Right renal cortex interstitium (tissue), 3 donors: ENCODE measurements around the gene AREL1. TPM values are rescaled to one million over a fixed set of nuclear protein-coding genes. Genes with fewer than 3 reads are reported as not detected.
A peak's percentile ranks its signal among the peaks of the same experiment; 100 is the strongest.

Experiments
- DNase-seq, 3 donors: peaks; one replicate each; pipeline ENCODE4 v3.0.0-alpha.2; 2013; ENCODE audit warnings: low read depth in 3 of 3, low spot score in 2 of 3
- polyA plus RNA-seq, 3 donors: library from polyadenylated mRNA; unstranded; fragments of 120-200 nt; gene quantifications; one replicate each; pipeline ENCODE4 v1.2.1, GENCODE V29; 2013; ENCODE audit not compliant: insufficient read length in 3 of 3

The AREL1 gene
- polyA plus RNA-seq, 3 donors = 33.7 to 40.4 (median 38.5) TPM

DNA sequence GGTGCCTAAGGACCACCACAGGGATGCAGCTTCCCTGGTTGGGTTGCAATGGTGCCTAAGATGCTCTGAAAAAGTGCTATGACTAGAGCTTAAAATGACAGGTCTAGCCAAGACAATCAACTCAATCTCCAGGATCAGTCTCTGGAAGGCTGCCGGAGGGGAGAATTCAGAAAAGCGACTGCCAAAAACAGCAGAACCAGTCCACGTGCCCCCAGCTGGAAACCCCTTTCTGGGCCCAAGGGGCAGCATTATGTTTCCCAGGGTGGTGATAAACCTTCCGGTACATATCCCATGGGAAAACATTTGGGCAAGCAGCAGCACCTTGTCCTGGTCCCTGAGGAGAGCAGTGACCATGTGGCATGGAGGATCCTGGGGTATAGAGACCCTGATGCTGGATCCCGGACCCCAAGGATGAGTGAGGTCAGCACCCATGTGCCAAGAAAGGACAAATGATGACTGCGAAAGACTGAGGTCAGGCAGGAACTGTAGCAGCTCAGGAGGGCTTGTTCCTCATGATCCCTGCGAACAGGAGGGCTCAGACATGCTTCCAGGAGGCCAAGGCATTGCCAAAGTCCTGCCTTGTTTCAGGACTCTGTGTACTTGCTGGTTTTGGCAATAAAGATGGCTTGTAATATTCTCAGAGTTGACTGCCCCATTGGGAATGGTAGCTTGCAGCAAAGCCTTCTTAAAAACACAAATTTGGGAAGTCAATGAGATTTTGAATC, 51.0 kb downstream of the AREL1 start:
- DNase-seq = no peak

DNA sequence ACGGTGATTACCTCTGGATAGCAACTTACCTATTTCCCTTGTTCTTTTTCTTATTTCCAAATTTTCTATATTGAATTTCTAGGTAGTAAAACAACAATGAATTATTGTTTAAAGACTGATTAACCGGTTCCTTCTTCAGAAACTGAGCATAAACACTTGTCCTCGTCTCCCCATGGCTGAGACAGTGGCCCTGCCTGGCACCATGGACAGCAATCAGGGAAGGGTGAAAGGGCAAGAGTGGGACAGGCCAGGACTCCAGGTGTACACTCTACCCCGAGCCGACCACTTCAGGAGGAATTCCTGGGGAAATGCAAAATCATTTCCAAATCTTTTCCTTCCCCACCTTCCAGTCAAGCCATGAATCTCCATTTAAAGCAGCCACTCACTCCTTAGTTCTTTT, 52.0 kb downstream of the AREL1 start:
- DNase-seq = no peak

DNA sequence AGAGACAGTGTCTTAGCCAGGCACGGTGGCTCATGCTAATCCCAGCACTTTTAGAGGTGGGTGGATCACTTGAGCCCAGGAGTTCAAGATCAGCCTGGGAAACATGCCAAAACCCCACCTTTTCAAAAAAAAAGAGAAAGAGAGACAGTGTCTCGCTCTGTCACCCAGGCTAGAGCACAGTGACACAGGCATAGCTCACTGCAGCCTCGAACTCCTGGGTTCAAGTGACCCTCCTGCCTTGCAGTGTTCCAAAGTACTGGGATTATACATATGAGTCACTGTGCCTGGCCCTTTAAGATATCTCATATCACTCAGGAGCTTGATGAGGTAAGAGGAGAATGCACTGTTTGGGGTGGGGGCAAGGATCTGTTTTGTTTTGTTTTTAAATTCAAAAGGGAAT, 52.7 kb downstream of the AREL1 start:
- no peak for DNase-seq

DNA sequence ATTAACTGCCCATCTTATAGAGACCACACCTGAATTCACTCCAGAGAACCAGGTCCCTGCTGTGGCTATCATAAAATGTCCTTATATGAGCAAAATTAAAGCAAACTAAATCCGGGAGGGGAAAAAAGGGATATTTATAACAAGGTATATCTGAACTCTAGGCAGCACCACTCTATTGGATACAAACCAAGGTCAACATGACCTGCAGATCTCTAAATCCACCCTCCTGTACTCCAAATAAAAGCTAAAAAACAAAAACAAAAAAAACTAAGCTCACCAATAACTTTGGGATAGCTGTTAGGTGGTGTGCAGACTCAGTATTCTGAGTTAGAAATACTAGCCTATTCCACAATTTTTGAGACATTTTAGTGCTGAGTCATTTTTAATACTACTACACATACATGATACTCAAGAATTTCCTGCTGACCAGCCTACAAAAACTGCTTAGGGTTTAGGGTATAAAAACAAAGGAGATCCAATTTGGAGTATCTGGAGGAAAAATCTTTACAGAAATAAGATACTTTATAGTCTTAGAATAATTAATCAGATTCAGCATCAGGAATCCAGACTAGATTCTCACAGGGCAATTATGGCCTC, 54.2 kb downstream of the AREL1 start:
- DNase-seq = no peak

DNA sequence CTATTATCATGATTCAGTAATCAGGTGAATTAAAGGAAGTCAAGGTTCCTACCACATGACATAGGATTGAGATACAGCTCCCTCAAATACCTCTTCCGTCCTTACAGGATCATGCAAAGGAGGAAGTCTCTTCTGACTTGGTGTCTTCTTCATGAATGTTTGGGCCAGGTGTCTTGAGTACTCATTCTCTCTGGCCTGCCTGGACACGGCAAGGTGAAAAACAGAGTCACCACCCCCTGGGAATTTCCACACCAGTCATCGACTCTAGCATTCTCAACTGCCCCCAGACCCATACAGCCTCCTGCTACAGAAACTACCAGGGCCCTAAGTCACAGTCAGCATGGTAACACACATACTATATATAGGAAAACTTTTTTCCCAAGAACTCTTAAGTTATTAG, 55.9 kb downstream of the AREL1 start:
- DNase-seq = no peak

DNA sequence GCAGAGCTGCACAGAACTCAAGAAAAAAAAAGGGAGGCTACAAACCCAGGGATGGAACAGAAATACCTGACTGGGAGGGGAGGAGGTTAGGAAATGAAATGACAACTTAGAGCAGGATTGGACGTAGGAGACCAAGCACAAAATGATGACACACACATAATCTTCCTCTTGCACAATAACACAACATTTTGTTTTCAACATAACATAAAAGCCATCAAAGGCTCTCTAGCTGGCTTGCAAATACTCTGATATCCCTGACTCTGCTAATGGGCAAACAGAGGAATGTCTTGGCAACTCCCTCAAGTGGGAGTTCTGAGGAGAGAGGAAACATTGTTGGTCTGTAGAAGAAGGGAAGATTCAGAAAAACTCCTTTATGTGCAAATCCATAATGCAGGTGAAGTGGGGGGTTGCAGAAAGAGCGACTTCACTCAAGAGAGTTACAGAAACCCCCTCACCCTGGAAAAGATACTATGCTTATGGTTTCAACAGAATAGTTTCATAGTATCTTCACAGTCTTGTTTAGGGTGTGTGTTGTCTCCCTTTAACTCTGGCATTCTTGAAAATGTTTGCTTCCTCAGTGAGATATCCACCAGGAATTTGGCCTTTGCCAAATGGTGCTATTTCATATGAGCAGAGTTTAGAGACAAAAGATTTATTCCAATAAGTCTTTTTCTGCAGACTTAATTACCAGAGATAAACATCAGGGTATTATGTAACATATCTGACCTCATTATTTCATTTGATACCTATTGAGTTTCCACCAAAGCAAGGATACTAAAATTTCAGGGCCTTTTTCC, 57.1 kb downstream of the AREL1 start:
- DNase-seq = no peak

DNA sequence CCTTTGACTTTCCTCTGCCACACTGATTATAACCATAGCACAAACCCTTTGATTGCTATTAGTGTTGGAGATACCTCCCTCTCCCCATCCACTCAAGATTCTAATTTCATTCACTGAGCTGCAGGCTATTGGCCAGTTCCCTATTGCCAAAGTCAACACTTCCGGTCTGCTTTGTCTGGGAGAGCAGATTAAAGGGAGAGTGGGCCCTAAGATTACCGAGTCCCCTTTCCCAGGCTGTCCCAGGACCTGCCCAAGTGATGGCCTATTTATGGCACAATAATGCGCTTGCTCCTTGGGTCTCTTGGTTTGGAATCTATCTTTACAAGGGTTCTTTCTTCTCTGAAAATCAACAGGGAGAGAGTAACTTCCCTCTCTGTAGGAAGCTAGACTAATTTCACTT, 57.9 kb downstream of the AREL1 start:
- no peak for DNase-seq

DNA sequence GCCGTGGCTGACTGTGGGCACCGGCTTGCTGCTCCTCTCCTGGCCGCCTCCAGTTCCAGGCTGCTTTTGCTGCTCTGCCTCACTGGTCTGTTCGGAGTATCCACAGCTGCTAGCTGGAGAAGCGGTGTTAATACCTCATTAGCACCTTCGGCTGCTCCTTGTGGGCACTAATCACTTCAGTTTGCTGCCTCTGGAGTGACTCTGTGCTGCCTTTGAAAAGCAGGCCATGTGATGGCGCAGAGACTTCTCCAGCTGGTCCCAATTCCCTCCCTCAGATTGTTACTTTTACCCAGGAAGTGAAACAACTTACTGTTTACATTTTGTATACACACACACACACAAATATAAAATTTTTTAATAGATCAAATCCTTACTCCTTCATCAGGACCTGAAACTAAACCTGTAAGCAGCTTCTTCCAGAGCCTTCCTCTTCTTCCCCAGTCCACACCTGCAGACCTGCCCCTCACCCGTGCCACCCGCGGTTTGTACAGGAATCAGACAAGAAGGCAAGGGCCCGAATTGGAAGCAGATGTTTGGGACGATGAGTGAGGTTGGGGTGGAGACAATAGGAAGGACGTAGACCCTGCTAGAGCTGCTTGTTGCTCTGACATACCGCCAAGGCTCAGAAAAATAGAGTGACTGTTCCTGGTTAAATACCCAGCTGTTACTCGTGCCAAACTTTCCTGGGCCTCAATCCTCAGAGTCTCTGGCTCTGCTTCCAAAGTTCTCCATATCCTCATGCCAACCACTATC, 59.3 kb downstream of the AREL1 start:
- no peak for DNase-seq

DNA sequence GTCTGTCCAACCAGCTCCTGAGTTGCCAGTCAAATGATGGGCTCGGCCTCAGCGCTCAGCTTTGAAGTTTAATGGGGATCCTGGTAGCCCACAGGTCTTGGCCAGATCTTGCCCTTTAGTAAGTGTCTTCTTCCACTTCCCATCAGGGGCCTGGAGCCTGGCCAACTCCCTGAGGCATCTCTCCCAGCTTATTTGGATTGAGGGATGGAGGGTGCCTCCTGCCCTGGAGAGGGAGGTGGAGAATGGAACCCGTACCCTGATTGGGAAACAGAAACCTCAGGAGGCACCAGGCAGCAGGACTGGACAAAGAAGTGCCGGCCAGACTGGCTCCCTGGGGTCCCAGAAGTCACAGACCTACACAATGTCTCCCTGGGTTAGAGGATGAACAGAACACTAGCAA, 60.3 kb downstream of the AREL1 start:
- no peak for DNase-seq

DNA sequence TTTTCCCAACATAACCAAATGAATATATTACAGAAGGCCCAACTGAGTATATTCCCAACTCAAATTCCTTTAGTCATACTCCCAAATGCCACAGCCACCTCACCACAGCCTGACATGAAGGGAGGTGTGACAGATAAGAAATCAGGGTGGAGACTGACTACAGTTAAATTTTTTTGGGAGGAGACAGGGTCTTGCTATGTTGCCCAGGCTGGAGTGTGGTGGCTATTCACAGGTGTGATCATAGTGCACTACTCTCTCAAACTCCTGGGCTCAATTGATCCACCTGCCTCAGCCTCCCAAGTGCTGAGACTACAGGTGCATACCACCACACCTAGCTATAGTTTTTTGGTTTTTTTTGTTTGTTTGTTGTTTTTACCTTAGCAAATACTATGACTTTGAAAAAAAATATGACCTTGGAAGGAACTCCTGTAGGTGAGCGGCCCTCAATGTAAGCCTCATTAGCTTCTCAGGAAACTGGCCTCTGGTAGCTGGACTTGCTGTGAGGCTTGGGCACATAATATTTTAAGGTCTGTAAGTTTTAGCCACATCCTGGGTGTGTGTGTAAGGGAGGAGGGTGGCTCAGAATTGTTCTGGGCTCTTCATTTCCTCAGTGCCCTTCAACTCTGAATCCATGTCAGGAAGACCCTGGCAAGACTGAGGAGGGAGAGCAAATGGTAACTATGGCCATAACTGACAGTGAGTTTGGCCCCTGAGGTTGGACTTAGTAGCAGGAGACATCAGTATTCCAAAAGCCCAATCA, 61.8 kb downstream of the AREL1 start:
- DNase-seq = no peak

DNA sequence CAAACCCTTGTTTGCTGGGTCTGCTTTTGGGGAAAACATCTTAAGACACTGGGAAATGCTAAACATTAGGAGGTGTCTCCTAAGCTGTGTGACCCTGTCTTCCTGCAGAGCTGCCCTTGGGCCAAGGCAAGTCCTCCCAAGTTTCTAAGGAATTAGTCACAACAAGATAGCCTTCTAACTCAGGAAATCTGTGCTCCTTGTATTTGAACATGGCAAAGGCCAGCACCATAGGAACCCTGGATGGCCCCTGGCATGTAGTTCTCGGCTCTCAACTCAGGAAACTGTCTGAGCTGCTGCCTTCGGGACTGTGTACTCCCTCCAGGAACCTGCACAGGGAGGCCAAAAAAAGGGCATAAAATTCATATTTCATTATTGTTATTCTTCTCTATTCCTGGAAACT, 63.2 kb downstream of the AREL1 start:
- no peak for DNase-seq

DNA sequence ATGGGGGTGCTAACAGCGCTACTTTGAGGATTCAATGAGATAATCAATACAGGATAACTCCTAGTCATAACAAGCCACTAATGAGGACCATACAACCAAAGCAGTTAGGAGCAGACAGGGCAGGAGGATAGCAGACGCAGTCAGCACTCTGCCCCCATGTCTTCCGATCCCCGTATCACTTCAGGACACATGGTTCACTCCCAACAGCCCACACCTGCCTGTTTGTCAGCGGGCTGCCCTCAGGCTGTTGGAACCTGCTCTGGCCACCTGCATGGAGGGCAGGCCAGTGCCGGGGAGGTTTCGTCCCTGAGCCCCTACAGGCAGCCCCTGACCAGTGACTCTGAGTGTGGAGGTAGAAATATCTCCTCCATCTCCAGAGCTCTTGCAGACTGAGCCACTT, 63.7 kb downstream of the AREL1 start:
- no peak for DNase-seq

DNA sequence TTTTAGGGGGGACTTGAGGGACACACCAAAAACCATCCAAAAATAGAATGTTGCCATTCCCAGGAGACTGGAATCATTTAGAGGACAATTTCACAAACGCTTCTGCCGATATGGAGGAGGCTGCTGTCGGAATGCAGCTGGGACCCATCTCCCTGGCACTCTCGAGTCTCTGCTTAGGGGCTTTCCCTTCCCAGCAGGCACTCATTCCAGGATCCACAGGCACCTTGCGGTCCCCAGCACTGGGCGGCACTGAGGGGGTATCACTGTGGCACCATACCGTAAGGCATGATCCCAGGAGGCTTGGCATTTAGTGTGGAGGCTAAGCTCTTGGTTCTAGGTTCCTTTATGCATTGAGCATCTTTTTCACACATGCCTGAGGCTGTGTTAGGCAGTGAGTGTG, 64.3 kb downstream of the AREL1 start:
- no peak for DNase-seq

DNA sequence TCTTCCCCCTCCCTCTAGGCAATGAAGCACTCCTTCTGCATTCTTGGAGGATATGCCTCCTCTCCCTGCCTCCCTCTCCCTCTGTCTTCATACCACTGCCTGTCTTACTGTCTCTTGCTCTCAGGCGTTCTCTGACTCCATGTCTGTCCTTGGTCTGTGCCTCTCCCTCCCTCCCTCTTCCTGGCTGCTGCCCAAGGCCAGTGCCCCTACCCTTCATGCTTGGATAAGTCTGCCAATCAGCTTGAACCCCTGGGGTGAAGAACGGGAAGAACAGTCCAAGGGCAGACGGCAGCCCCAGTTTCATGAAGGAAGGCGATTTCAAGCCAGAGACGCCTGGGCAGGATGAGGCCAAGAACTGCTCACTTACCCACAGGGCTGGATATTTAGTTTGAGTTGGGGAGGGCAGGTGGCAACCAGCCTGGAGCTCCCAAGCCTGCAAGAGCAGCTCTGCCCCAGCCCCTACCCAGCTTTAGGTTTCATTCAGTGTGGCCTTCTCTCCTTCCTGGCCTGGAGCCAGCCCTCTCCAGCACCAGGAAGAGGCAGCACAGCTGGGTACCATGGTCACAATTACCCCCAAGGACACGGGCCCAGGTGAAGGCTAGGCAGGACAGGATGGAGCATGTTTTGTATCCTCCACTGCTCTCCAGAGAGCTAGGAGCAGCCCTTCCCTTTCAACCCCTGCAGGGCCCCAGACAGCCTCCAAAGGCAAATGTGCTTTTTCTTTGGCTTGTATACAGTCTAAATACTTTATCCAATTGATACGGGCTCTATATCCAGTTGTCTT, 65.0 kb downstream of the AREL1 start:
- DNase-seq = peak in 1 of 3 donors; percentile 15

DNA sequence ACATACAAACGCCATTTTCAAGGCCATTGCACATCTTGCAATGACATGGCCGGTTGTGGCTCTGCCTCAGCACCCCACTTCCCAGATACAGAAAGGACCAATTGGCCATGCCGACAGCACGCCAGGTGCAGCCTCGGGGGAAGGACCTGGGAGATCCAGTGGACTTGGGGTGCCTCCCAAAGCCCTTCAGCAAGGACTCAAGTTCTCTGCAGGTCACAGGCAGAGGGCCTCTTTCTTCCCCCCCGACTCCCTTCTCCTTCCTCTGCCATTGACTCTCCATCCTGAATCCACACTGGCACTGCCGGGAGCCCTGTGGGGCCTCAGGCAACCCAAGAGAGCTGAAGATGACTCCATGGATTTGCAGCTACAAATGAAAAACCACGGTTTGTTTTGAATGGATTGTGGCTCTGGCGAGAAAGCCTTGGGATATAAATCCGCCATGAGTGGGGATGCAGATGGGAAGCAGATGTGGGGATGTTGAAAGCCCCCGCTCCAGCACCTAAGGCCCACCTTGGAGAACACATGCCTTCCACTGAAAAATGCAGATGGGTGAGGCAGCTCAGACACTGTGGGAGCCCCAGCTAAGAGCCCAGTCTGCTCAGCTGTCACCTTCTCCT, 65.7 kb downstream of the AREL1 start:
- DNase-seq = no peak

DNA sequence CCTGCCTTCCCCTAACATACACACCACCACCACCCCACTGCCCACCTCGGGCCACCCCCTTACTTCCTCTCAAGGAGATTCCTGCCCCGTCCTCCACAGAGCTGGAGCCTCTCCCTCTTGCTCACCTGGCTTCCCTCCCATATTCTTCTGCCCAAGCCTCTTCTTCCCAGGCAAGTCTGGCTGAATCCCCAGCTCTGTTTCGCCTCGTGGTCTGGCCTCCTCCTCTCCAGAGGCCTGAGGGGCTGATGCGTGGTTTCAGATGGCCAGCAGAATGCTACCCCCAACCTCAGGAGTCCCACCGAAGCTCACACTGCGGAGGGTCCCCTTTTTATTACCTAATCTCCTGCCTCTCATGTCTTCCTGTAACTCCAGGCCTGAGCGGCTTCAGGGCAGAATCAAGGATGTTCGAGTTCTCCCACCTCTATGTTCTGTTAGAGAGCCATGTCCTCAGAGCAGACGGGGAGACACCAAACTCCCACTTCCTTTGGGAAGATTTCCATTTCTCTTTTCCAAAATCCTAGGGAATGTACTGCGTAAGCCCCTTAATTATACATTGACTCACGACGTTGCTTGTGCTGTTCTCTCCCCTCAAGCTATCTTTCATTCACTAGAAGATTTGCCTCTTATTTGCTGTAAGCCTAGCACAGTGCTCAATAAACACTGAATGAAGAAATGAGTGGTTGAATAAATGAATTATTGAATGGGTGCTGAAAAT, 67.0 kb downstream of the AREL1 start:
- no peak for DNase-seq

DNA sequence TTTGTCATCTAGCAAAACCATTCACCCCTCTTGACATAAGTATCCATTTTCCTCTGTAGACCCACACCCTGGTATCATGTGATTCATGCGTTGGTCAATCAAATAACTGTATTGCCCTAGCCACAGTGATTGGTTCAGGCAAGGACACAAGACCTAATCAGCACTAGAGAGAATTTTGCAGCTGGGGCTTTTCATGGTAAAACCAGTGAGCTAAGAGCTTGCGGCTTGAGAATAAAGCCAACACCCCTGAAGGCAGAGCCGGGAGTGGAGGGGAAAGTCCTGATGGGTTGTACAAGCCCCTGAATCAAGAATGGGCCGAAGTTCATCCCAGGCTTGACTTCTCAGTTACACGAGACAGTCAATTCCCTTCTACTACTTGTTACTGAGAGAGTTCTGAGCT, 67.6 kb downstream of the AREL1 start:
- DNase-seq = no peak

DNA sequence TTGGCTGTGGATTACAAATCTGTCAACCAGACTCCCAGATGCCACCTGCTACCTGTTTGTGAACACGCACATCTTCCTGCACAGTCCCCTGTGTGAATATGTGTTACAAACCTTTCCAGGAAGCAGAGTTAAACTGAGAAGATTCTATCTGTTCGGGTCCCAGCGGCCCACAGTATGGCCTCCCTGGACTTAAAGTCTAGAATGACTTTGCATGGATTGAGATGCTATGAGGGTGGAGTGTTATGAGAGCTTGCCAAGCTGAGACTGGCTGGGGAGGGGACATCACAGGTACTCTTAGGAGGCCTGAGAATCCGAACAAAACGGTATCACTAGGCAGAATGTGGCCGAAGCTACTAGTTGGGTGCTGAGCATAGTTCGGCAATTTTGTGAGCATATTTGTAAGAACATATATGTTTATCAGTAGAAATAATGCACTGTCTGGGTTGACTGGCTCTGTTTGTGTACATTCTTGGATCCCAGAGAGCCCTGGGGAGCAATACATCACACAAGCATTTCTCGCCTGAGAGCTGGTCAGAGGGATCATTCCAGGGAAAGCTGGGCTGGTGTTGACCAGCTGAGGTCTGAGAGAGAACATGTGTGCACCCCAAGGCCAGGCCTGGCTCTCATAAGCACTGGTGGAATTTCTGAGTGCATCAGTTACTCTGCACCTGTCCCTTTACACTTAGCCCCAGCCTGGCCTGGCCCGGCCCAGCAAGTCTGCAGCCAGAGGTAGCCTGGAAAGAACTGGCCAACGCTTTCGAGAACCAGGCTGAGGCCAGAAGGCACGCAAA, 71.1 kb downstream of the AREL1 start:
- DNase-seq = peak in 1 of 3 donors; percentile 15
